ENCODE data around the gene SLC46A2. TPM values are rescaled to one million over a fixed set of nuclear protein-coding genes. Genes with fewer than 3 reads are reported as not detected.

Gene SLC46A2
- total RNA-seq, 2 donors from 2014 or later: not detected

DNA sequence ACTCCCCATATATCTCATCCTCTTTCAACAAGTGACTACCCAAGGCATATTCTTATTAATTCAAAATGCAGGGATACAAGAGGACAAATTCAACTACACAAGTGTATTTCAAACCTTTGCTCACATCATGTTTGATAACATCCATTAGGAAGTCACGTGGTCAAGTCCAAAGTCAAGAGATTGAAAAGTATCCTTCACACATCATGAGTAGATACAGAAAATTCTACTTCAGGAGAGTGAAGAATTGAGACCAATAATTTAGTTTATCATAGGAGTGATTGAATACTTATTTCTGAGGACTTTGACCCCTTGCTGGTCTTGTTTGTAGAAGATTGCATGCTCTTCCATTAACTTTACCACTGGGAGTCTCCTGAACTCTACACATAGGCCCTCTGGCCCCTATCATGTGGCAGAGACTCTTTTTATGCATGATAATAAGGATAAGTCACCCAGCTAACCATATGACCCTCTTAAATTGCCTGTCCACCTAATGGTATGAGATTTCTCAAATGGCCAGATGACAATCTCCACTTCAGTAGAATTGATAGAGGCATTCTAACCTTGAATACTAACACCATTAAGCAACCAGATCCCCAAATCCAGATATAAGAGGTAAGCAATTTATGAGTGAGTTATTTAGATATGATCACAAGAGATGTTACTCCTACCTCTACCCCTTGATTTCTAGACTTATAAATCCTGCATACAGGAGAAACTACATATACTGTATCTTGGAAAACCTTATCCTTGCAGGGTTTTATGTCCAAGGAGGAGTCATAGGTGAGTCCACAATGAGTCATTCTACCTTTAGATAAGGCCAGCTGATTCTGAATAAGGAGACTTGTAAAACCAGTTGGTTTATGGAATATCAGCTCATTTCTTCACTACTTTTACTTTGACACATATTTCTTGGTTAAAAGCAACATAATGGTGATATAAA, 26.6 kb upstream of the SLC46A2 start:
- no peaks in the 10 kb centered on the region for H3K36me3 Mint-ChIP-seq (ENCODE audit: low read depth)
- whole genome bisulfite sequencing, 2 experiments (ENCODE audit: insufficient coverage in 1 of 2, insufficient read length in 1 of 2): 73 to 100% methylated on average over 1 of the region's 1 CpG
- peaks cover 8% of the 10 kb centered on the region for H3K4me1 Mint-ChIP-seq
- TF ChIP-seq, protein P1, sequence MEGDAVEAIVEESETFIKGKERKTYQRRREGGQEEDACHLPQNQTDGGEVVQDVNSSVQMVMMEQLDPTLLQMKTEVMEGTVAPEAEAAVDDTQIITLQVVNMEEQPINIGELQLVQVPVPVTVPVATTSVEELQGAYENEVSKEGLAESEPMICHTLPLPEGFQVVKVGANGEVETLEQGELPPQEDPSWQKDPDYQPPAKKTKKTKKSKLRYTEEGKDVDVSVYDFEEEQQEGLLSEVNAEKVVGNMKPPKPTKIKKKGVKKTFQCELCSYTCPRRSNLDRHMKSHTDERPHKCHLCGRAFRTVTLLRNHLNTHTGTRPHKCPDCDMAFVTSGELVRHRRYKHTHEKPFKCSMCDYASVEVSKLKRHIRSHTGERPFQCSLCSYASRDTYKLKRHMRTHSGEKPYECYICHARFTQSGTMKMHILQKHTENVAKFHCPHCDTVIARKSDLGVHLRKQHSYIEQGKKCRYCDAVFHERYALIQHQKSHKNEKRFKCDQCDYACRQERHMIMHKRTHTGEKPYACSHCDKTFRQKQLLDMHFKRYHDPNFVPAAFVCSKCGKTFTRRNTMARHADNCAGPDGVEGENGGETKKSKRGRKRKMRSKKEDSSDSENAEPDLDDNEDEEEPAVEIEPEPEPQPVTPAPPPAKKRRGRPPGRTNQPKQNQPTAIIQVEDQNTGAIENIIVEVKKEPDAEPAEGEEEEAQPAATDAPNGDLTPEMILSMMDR (conservative IDR thresholded peaks at IDR 0.05): no peak
- H3K27me3 ChIP-seq (ENCODE audit: control insufficient read depth, insufficient read depth, low read length, poor library complexity, severe bottlenecking): peaks cover 94% of the 10 kb centered on the region
- H3K27ac ChIP-seq (ENCODE audit: low read depth, low read length): no peak overlapping the region
- no peaks in the 10 kb centered on the region for H3K36me3 ChIP-seq (ENCODE audit: control insufficient read depth, insufficient read depth, low read length)
- no peak overlapping the region for H3K4me3 ChIP-seq (ENCODE audit: low read length)
- DNase-seq: no peak
- H3K9me3 Mint-ChIP-seq: peaks cover 6% of the 10 kb centered on the region
- no peaks in the 10 kb centered on the region for H3K4me1 ChIP-seq (ENCODE audit: control insufficient read depth, insufficient read depth, low read length)
- no peak overlapping the region for H3K27ac Mint-ChIP-seq
- peaks cover 94% of the 10 kb centered on the region for H3K27me3 Mint-ChIP-seq (ENCODE audit: insufficient read depth)
- H3K4me3 Mint-ChIP-seq: no peak overlapping the region
- no peaks in the 10 kb centered on the region for H3K9me3 ChIP-seq (ENCODE audit: control insufficient read depth, low read length)
- no peak overlapping the region for H3K9ac ChIP-seq (ENCODE audit: extremely low read depth, low read length, poor library complexity, severe bottlenecking)

- Histone ChIP-seq H3K4me1 (ENCODE audit: control insufficient read depth, insufficient read depth, low read length) (no peaks in the 10 kb centered on the region), H3K27me3 (ENCODE audit: control insufficient read depth, insufficient read depth, low read length, poor library complexity, severe bottlenecking) (peaks cover 84% of the 10 kb centered on the region), H3K9ac (ENCODE audit: extremely low read depth, low read length, poor library complexity, severe bottlenecking) (no peak overlapping the region), H3K36me3 (ENCODE audit: control insufficient read depth, insufficient read depth, low read length) (no peaks in the 10 kb centered on the region), H3K4me3 (ENCODE audit: low read length) (no peak overlapping the region), H3K9me3 (ENCODE audit: control insufficient read depth, low read length) (no peaks in the 10 kb centered on the region), H3K27ac (ENCODE audit: low read depth, low read length) (no peak overlapping the region)
- DNase-seq: no peak
- 83% methylated on average over 2 of the region's 2 CpGs; no CpG with 5 or more reads in 1 of the 2 experiments for WGBS, 2 experiments (ENCODE audit: insufficient coverage in 1 of 2, insufficient read length in 1 of 2)
- TF ChIP-seq, protein P1 (conservative IDR thresholded peaks at IDR 0.05): no peak
- no peaks in the 10 kb centered on the region for H3K4me1 Mint-ChIP-seq
- no peaks in the 10 kb centered on the region for H3K36me3 Mint-ChIP-seq (ENCODE audit: low read depth)
- H3K27me3 Mint-ChIP-seq (ENCODE audit: insufficient read depth): peaks cover 94% of the 10 kb centered on the region
- no peak overlapping the region for H3K4me3 Mint-ChIP-seq
- H3K9me3 Mint-ChIP-seq: peaks cover 6% of the 10 kb centered on the region
- H3K27ac Mint-ChIP-seq: no peak overlapping the region
Observed at GRCh38 chr9:112914524-112914923, 23.8 kb upstream of the SLC46A2 start.

DNA sequence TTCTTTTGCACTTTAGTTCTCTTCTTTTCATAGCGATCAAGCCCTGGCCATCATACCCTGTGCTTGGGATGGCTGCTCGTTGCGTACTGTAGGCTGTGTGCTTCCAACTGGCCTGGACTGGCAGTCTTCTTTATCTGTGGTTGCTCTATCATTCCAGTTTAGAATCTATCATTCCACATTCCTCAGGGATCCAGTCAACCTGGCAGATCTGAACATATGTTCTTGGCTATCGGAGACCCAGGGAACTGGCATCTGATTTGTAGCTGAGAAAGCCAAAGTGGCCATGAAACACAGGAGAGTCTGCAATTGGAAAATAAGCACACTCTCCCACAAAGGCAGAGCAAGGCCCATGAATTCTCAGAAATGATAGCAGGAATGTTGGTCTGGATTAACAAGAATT, 22.6 kb upstream of the SLC46A2 start:
- H3K9ac ChIP-seq (ENCODE audit: extremely low read depth, low read length, poor library complexity, severe bottlenecking): no peak overlapping the region
- H3K9me3 Mint-ChIP-seq: peaks cover 6% of the 10 kb centered on the region
- H3K27me3 Mint-ChIP-seq (ENCODE audit: insufficient read depth): peaks cover 94% of the 10 kb centered on the region
- no peaks in the 10 kb centered on the region for H3K36me3 Mint-ChIP-seq (ENCODE audit: low read depth)
- 93 to 95% methylated on average over 3 to 4 of the region's 4 CpGs for WGBS, 2 experiments (ENCODE audit: insufficient coverage in 1 of 2, insufficient read length in 1 of 2)
- TF ChIP-seq, protein P1 (conservative IDR thresholded peaks at IDR 0.05): no peak
- H3K27me3 ChIP-seq (ENCODE audit: control insufficient read depth, insufficient read depth, low read length, poor library complexity, severe bottlenecking): peaks cover 74% of the 10 kb centered on the region
- no peak overlapping the region for H3K4me3 ChIP-seq (ENCODE audit: low read length)
- no peak for DNase-seq
- no peaks in the 10 kb centered on the region for H3K4me1 ChIP-seq (ENCODE audit: control insufficient read depth, insufficient read depth, low read length)
- H3K4me3 Mint-ChIP-seq: no peak overlapping the region
- no peaks in the 10 kb centered on the region for H3K4me1 Mint-ChIP-seq
- H3K27ac Mint-ChIP-seq: no peak overlapping the region
- H3K36me3 ChIP-seq (ENCODE audit: control insufficient read depth, insufficient read depth, low read length): no peaks in the 10 kb centered on the region
- no peak overlapping the region for H3K27ac ChIP-seq (ENCODE audit: low read depth, low read length)
- H3K9me3 ChIP-seq (ENCODE audit: control insufficient read depth, low read length): no peaks in the 10 kb centered on the region
